ENCODE data around the gene RIMS1. TPM values are rescaled to one million over a fixed set of nuclear protein-coding genes. Genes with fewer than 3 reads are reported as not detected.

RIMS1 gene
- total and polyA plus RNA-seq, 9 donors = 0.40 to 5.7 (median 0.71) TPM

- H3K9me3 ChIP-seq (replicated peaks; ENCODE audit: control insufficient read depth, low read depth, low read length) = no peaks in the 10 kb centered on the region
- no peak overlapping the region for H3K27ac ChIP-seq (ENCODE audit: low read length)
- no peaks in the 10 kb centered on the region for H3K36me3 ChIP-seq (ENCODE audit: control insufficient read depth, insufficient read depth, low read length)
- no CpG with 5 or more reads among the region's 2 CpGs for WGBS (ENCODE audit: insufficient coverage)
- H3K27me3 ChIP-seq (ENCODE audit: control insufficient read depth, insufficient read depth, low read length) = peaks cover 11% of the 10 kb centered on the region
- DNase-seq = no peak
- H3K4me1 ChIP-seq (ENCODE audit: control insufficient read depth, insufficient read depth, low read length) = no peaks in the 10 kb centered on the region
- no peak overlapping the region for H3K4me3 ChIP-seq (ENCODE audit: low read length)
Measured at GRCh38 chr6:71892641-71893040, 6.3 kb downstream of the RIMS1 start.

- no peak overlapping the region for H3K27ac ChIP-seq (ENCODE audit: low read length)
- H3K36me3 ChIP-seq (ENCODE audit: control insufficient read depth, insufficient read depth, low read length) = no peaks in the 10 kb centered on the region
- WGBS (ENCODE audit: insufficient coverage) = 45% methylated on average over 1 of the region's 1 CpG
- no peaks in the 10 kb centered on the region for H3K9me3 ChIP-seq (replicated peaks; ENCODE audit: control insufficient read depth, low read depth, low read length)
- no peaks in the 10 kb centered on the region for H3K27me3 ChIP-seq (ENCODE audit: control insufficient read depth, insufficient read depth, low read length)
- no peak for DNase-seq
- H3K4me1 ChIP-seq (ENCODE audit: control insufficient read depth, insufficient read depth, low read length) = no peaks in the 10 kb centered on the region
- no peak overlapping the region for H3K4me3 ChIP-seq (ENCODE audit: low read length)
Measured at GRCh38 chr6:71900642-71901041, 14.3 kb downstream of the RIMS1 start.

GRCh38 chr6:71902261-71902660 is 15.9 kb downstream of the RIMS1 start:
- H3K4me1 ChIP-seq (ENCODE audit: control insufficient read depth, insufficient read depth, low read length) = no peaks in the 10 kb centered on the region
- no peaks in the 10 kb centered on the region for H3K36me3 ChIP-seq (ENCODE audit: control insufficient read depth, insufficient read depth, low read length)
- DNase-seq = no peak
- H3K27me3 ChIP-seq (ENCODE audit: control insufficient read depth, insufficient read depth, low read length) = no peaks in the 10 kb centered on the region
- H3K27ac ChIP-seq (ENCODE audit: low read length) = no peak overlapping the region
- H3K9me3 ChIP-seq (replicated peaks; ENCODE audit: control insufficient read depth, low read depth, low read length) = no peaks in the 10 kb centered on the region
- no peak overlapping the region for H3K4me3 ChIP-seq (ENCODE audit: low read length)

- Histone ChIP-seq H3K9me3 (replicated peaks; ENCODE audit: control insufficient read depth, low read depth, low read length) (no peaks in the 10 kb centered on the region), H3K27ac (ENCODE audit: low read length) (no peak overlapping the region), H3K4me1 (ENCODE audit: control insufficient read depth, insufficient read depth, low read length) (no peaks in the 10 kb centered on the region), H3K36me3 (ENCODE audit: control insufficient read depth, insufficient read depth, low read length) (no peaks in the 10 kb centered on the region), H3K27me3 (ENCODE audit: control insufficient read depth, insufficient read depth, low read length) (no peaks in the 10 kb centered on the region), H3K4me3 (ENCODE audit: low read length) (no peak overlapping the region)
- no peak for DNase-seq
Measured at GRCh38 chr6:71906813-71907212, 20.5 kb downstream of the RIMS1 start.

GRCh38 chr6:71908162-71908765 is 21.9 kb downstream of the RIMS1 start:
- no peaks in the 10 kb centered on the region for H3K27me3 ChIP-seq (ENCODE audit: control insufficient read depth, insufficient read depth, low read length)
- no peak for DNase-seq
- no peak overlapping the region for H3K27ac ChIP-seq (ENCODE audit: low read length)
- no peaks in the 10 kb centered on the region for H3K4me1 ChIP-seq (ENCODE audit: control insufficient read depth, insufficient read depth, low read length)
- H3K4me3 ChIP-seq (ENCODE audit: low read length) = no peak overlapping the region
- H3K9me3 ChIP-seq (replicated peaks; ENCODE audit: control insufficient read depth, low read depth, low read length) = no peaks in the 10 kb centered on the region
- WGBS (ENCODE audit: insufficient coverage) = 27% methylated on average over 2 of the region's 4 CpGs
- no peaks in the 10 kb centered on the region for H3K36me3 ChIP-seq (ENCODE audit: control insufficient read depth, insufficient read depth, low read length)

- WGBS (ENCODE audit: insufficient coverage) = no CpG with 5 or more reads among the region's 1 CpG
- H3K36me3 ChIP-seq (ENCODE audit: control insufficient read depth, insufficient read depth, low read length) = no peaks in the 10 kb centered on the region
- H3K4me1 ChIP-seq (ENCODE audit: control insufficient read depth, insufficient read depth, low read length) = no peaks in the 10 kb centered on the region
- H3K27ac ChIP-seq (ENCODE audit: low read length) = no peak overlapping the region
- peak; percentile 42 for DNase-seq
- no peaks in the 10 kb centered on the region for H3K9me3 ChIP-seq (replicated peaks; ENCODE audit: control insufficient read depth, low read depth, low read length)
- H3K4me3 ChIP-seq (ENCODE audit: low read length) = no peak overlapping the region
- no peaks in the 10 kb centered on the region for H3K27me3 ChIP-seq (ENCODE audit: control insufficient read depth, insufficient read depth, low read length)
Measured at GRCh38 chr6:71913444-71914234, 27.3 kb downstream of the RIMS1 start.

- H3K27ac ChIP-seq (ENCODE audit: low read length) = no peak overlapping the region
- no peaks in the 10 kb centered on the region for H3K36me3 ChIP-seq (ENCODE audit: control insufficient read depth, insufficient read depth, low read length)
- DNase-seq = no peak
- no peaks in the 10 kb centered on the region for H3K27me3 ChIP-seq (ENCODE audit: control insufficient read depth, insufficient read depth, low read length)
- no peaks in the 10 kb centered on the region for H3K4me1 ChIP-seq (ENCODE audit: control insufficient read depth, insufficient read depth, low read length)
- no peak overlapping the region for H3K4me3 ChIP-seq (ENCODE audit: low read length)
- WGBS (ENCODE audit: insufficient coverage) = 86% methylated on average over 1 of the region's 1 CpG
- no peaks in the 10 kb centered on the region for H3K9me3 ChIP-seq (replicated peaks; ENCODE audit: control insufficient read depth, low read depth, low read length)
Measured at GRCh38 chr6:71929047-71929446, 42.7 kb downstream of the RIMS1 start.

- no peaks in the 10 kb centered on the region for H3K4me1 ChIP-seq (ENCODE audit: control insufficient read depth, insufficient read depth, low read length)
- H3K4me3 ChIP-seq (ENCODE audit: low read length) = no peak overlapping the region
- H3K27me3 ChIP-seq (ENCODE audit: control insufficient read depth, insufficient read depth, low read length) = no peaks in the 10 kb centered on the region
- WGBS (ENCODE audit: insufficient coverage) = no CpG with 5 or more reads among the region's 1 CpG
- H3K36me3 ChIP-seq (ENCODE audit: control insufficient read depth, insufficient read depth, low read length) = no peaks in the 10 kb centered on the region
- no peak overlapping the region for H3K27ac ChIP-seq (ENCODE audit: low read length)
- DNase-seq = no peak
- no peaks in the 10 kb centered on the region for H3K9me3 ChIP-seq (replicated peaks; ENCODE audit: control insufficient read depth, low read depth, low read length)
Measured at GRCh38 chr6:71933881-71934280, 47.5 kb downstream of the RIMS1 start.

GRCh38 chr6:71965404-71965803 is 79.1 kb downstream of the RIMS1 start:
- Histone ChIP-seq H3K27ac (ENCODE audit: low read length) (no peak overlapping the region), H3K36me3 (ENCODE audit: control insufficient read depth, insufficient read depth, low read length) (no peaks in the 10 kb centered on the region), H3K4me3 (ENCODE audit: low read length) (no peak overlapping the region), H3K4me1 (ENCODE audit: control insufficient read depth, insufficient read depth, low read length) (no peaks in the 10 kb centered on the region), H3K9me3 (replicated peaks; ENCODE audit: control insufficient read depth, low read depth, low read length) (no peaks in the 10 kb centered on the region), H3K27me3 (ENCODE audit: control insufficient read depth, insufficient read depth, low read length) (no peaks in the 10 kb centered on the region)
- 71% methylated on average over 6 of the region's 7 CpGs for WGBS (ENCODE audit: insufficient coverage)
- no peak for DNase-seq

- WGBS (ENCODE audit: insufficient coverage) = no CpG with 5 or more reads among the region's 5 CpGs
- Histone ChIP-seq H3K36me3 (ENCODE audit: control insufficient read depth, insufficient read depth, low read length) (no peaks in the 10 kb centered on the region), H3K27me3 (ENCODE audit: control insufficient read depth, insufficient read depth, low read length) (no peaks in the 10 kb centered on the region), H3K4me1 (ENCODE audit: control insufficient read depth, insufficient read depth, low read length) (no peaks in the 10 kb centered on the region), H3K27ac (ENCODE audit: low read length) (no peak overlapping the region), H3K9me3 (replicated peaks; ENCODE audit: control insufficient read depth, low read depth, low read length) (no peaks in the 10 kb centered on the region), H3K4me3 (ENCODE audit: low read length) (no peak overlapping the region)
- no peak for DNase-seq
Measured at GRCh38 chr6:71967436-71967835, 81.1 kb downstream of the RIMS1 start.

Measured in muscle of leg (tissue), 11 donors.